ENCODE results near the gene CHRM2.

DNA sequence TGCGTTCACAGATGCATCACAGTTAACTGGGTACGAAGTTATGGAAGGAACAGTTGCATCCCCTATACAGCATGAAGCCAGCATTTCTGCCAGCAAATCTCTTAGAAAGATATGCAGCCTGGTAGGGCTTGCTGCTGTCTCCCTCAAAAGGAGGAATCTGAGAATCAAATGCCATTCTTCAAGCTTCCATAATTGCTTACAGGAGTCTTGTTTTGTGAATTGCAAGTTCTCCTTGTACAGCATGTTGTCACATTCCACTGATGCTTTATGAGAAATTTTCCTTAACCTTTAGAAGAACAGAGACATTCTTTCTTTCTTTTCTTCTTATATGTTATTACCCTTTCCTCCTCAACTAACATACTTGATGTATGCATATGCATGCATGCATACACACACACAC, 134.6 kb downstream of the CHRM2 start:
- no peak for TF ChIP-seq TARDBP (IDR thresholded peaks at IDR 0.05)
- no peak for TF ChIP-seq PKNOX1 (IDR thresholded peaks at IDR 0.05)
- no peak for TF ChIP-seq FOXK2 (IDR thresholded peaks at IDR 0.05)
- TF ChIP-seq ELF4 (IDR thresholded peaks at IDR 0.05), result no peak
- TF ChIP-seq HDGF (IDR thresholded peaks at IDR 0.05; ENCODE audit: borderline replicate concordance), result no peak
- no peak for TF ChIP-seq SUZ12 (IDR thresholded peaks at IDR 0.05)
